Measurements from ENCODE around the gene DNAJC5.

- TF ChIP-seq CTCF (IDR thresholded peaks at IDR 0.05) (no peak), POLR2A (IDR thresholded peaks at IDR 0.05) (no peak), POLR2AphosphoS5 (IDR thresholded peaks at IDR 0.05) (no peak)
Observed at GRCh38 chr20:63958964-63959698, 64.2 kb downstream of the DNAJC5 start.

Measured in breast epithelium (tissue), 3 donors.